Body of pancreas (tissue), 4 donors: ENCODE results near the gene PLEKHA7.

Experiments used
- POLR2A ChIP-seq, 3 donors: fragments of 450-650 bp; IDR thresholded peaks; one replicate each; pipeline ENCODE4 v1.6.1; 2016; ENCODE audit warnings: antibody characterized with exemption in 3 of 3, mild to moderate bottlenecking in 2 of 3
- TF ChIP-seq, protein P1 (sequence below), 7 experiments: fragments of 450-650 bp in 4 of 7; fragments of 200-600 bp in 3 of 7; sonication (generic) in 3 of 7; IDR thresholded peaks; one replicate each; pipeline ENCODE4 v1.5.1; 2016 to 2019; ENCODE audit warnings: antibody characterized with exemption in 7 of 7

DNA sequence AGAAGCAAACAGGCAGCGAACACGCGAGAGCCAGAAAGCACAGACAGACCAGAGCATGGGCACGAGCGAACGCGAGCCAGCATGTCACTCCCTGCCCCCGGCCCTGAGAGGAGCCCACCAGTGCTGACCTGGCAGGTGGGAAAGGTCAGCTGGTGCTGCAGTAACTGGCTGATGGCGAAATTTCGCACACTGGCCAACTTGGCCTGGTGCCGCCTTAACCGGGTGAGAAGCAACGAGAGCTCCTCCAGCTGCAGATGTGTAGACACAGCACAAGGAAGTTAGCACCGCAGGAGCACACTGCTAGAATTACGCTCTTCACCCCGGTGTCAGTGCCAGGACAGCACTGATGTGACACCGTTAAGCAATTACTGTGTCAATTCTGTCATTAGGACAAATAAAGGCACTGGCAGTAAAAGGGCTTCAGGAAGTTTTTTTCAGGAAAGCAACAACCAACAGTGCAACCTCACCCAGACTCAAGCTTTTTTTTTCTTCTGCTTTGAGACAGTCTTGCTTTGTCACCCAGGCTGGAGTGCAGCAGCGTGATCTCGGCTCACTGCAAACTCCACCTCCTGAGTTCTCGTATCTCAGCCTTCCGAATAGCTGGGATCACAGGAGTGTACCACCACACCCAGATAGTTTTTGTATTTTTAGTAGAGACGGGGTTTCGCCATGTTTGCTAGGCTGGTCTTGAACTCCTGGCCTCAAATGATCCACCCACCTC lies 199.0 kb downstream of the PLEKHA7 start:
- TF ChIP-seq, protein P1, sequence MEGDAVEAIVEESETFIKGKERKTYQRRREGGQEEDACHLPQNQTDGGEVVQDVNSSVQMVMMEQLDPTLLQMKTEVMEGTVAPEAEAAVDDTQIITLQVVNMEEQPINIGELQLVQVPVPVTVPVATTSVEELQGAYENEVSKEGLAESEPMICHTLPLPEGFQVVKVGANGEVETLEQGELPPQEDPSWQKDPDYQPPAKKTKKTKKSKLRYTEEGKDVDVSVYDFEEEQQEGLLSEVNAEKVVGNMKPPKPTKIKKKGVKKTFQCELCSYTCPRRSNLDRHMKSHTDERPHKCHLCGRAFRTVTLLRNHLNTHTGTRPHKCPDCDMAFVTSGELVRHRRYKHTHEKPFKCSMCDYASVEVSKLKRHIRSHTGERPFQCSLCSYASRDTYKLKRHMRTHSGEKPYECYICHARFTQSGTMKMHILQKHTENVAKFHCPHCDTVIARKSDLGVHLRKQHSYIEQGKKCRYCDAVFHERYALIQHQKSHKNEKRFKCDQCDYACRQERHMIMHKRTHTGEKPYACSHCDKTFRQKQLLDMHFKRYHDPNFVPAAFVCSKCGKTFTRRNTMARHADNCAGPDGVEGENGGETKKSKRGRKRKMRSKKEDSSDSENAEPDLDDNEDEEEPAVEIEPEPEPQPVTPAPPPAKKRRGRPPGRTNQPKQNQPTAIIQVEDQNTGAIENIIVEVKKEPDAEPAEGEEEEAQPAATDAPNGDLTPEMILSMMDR (IDR thresholded peaks at IDR 0.05) = no peak
- peak in 1 of 3 donors; percentile 15 for TF ChIP-seq POLR2A (IDR thresholded peaks at IDR 0.05)
